H9 (cell line): ENCODE data around the gene WDR70. TPM values are rescaled to one million over a fixed set of nuclear protein-coding genes. Genes with fewer than 3 reads are reported as not detected.

ENCODE experiments used
- DNase-seq: peaks from one replicate; pipeline ENCODE4 v3.0.0-alpha.2; 2017
- H2AFZ ChIP-seq: one replicate; pipeline ENCODE4 v1.6.1; 2013; ENCODE audit warnings: mild to moderate bottlenecking, low read length, control low read depth, moderate library complexity
- H2AK5ac ChIP-seq: 2 replicates; pipeline ENCODE4 v1.6.1; 2013; ENCODE audit warnings: low read length, control low read depth, mixed read lengths; ENCODE audit not compliant: insufficient read length
- H2BK120ac ChIP-seq: one replicate; pipeline ENCODE4 v1.6.1; 2013; ENCODE audit warnings: low read depth, mild to moderate bottlenecking, low read length, control low read depth, inconsistent platforms; ENCODE audit not compliant: poor library complexity, severe bottlenecking
- H2BK12ac ChIP-seq: 2 replicates; pipeline ENCODE4 v1.6.1; 2013; ENCODE audit warnings: low read length, control low read depth, mixed read lengths, low read depth; ENCODE audit not compliant: insufficient read length
- H2BK15ac ChIP-seq: 2 replicates; pipeline ENCODE4 v1.6.1; 2013; ENCODE audit warnings: low read depth, low read length, control low read depth
- H2BK20ac ChIP-seq: one replicate; pipeline ENCODE4 v1.6.1; 2013; ENCODE audit warnings: low read depth, mild to moderate bottlenecking, low read length, control low read depth, inconsistent platforms; ENCODE audit not compliant: poor library complexity, severe bottlenecking
- H2BK5ac ChIP-seq: 2 replicates; pipeline ENCODE4 v1.6.1; 2013; ENCODE audit warnings: low read length, control low read depth, mixed read lengths; ENCODE audit not compliant: insufficient read length
- H3K14ac ChIP-seq: 2 replicates; pipeline ENCODE4 v1.6.1; 2013; ENCODE audit warnings: low read length, control low read depth; ENCODE audit not compliant: insufficient read depth
- H3K18ac ChIP-seq: 2 replicates; pipeline ENCODE4 v1.6.1; 2013; ENCODE audit warnings: low read depth, mild to moderate bottlenecking, mixed read lengths, low read length, control low read depth; ENCODE audit not compliant: insufficient read length
- H3K23ac ChIP-seq: 2 replicates; pipeline ENCODE4 v1.6.1; 2013; ENCODE audit warnings: low read length, control low read depth, mixed read lengths, low read depth; ENCODE audit not compliant: insufficient read length
- H3K23me2 ChIP-seq: 2 replicates; pipeline ENCODE4 v1.6.1; 2013; ENCODE audit warnings: low read depth, mild to moderate bottlenecking, mixed read lengths, low read length, control low read depth; ENCODE audit not compliant: insufficient read length, poor library complexity, severe bottlenecking
- H3K27ac ChIP-seq: 2 replicates; pipeline ENCODE4 v1.5.1; 2013; ENCODE audit warnings: low read length, control low read depth, mixed read lengths, low read depth; ENCODE audit not compliant: insufficient read length
- H3K27me3 ChIP-seq: 2 replicates; pipeline ENCODE4 v1.6.1; 2013; ENCODE audit warnings: low read length, control low read depth, inconsistent platforms; ENCODE audit not compliant: insufficient read depth
- H3K4ac ChIP-seq: 2 replicates; pipeline ENCODE4 v1.6.1; 2013; ENCODE audit warnings: low read depth, mild to moderate bottlenecking, control low read depth, inconsistent platforms, low read length, moderate library complexity
- H3K4me1 ChIP-seq: 2 replicates; pipeline ENCODE4 v1.6.1; 2013; ENCODE audit warnings: low read length, control low read depth, inconsistent platforms; ENCODE audit not compliant: insufficient read depth
- H3K4me2 ChIP-seq: 2 replicates; pipeline ENCODE4 v1.6.1; 2013; ENCODE audit warnings: low read length, control low read depth, mixed read lengths; ENCODE audit not compliant: insufficient read length, insufficient read depth
- H3K56ac ChIP-seq: 2 replicates; pipeline ENCODE4 v1.6.1; 2013; ENCODE audit warnings: low read depth, mild to moderate bottlenecking, mixed read lengths, low read length, control low read depth; ENCODE audit not compliant: insufficient read length
- H3K79me1 ChIP-seq: 2 replicates; pipeline ENCODE4 v1.6.1; 2013; ENCODE audit warnings: low read depth, mild to moderate bottlenecking, moderate library complexity, low read length, control low read depth, inconsistent platforms; ENCODE audit not compliant: insufficient read depth, poor library complexity, severe bottlenecking
- H3K79me2 ChIP-seq: 2 replicates; pipeline ENCODE4 v1.6.1; 2013; ENCODE audit warnings: low read length, control low read depth, inconsistent platforms; ENCODE audit not compliant: insufficient read depth
- H3K9ac ChIP-seq: 2 replicates; pipeline ENCODE4 v1.6.1; 2013; ENCODE audit warnings: low read length, control low read depth, mixed read lengths; ENCODE audit not compliant: insufficient read length; ENCODE audit errors: extremely low read depth
- H3K9me3 ChIP-seq: one replicate; pipeline ENCODE4 v1.6.1; 2013; ENCODE audit warnings: low read depth, low read length, inconsistent platforms; ENCODE audit not compliant: control insufficient read depth
- H3T11ph ChIP-seq: one replicate; pipeline ENCODE4 v1.6.1; 2013; ENCODE audit warnings: mild to moderate bottlenecking, low read length, control low read depth, inconsistent platforms
- H4K20me1 ChIP-seq: one replicate; pipeline ENCODE4 v1.6.1; 2013; ENCODE audit not compliant: control insufficient read depth, insufficient read length, insufficient read depth
- H4K5ac ChIP-seq: 2 replicates; pipeline ENCODE4 v1.6.1; 2013; ENCODE audit warnings: low read depth, mild to moderate bottlenecking, mixed read lengths, low read length, control low read depth; ENCODE audit not compliant: insufficient read length
- H4K8ac ChIP-seq: replicated peaks from 2 replicates; pipeline ENCODE4 v1.6.1; 2013; ENCODE audit warnings: low read length, control low read depth, mixed read lengths, low read depth; ENCODE audit not compliant: insufficient read length
- H4K91ac ChIP-seq: 2 replicates; pipeline ENCODE4 v1.6.1; 2013; ENCODE audit warnings: low read depth, mild to moderate bottlenecking, moderate library complexity, mixed read lengths, low read length, control low read depth; ENCODE audit not compliant: insufficient read length
- H3K27ac Mint-ChIP-seq, 3 experiments: 2 replicates in 2 of 3; 3 replicates in 1 of 3; pipeline ENCODE4 v1.8.0; 2020 to 2021; ENCODE audit warnings: mixed read lengths in 3 of 3, mild to moderate bottlenecking in 1 of 3, moderate library complexity in 1 of 3
- H3K27me3 Mint-ChIP-seq: 2 replicates; pipeline ENCODE4 v1.8.0; 2021; ENCODE audit warnings: low read depth, mild to moderate bottlenecking, moderate library complexity, mixed read lengths
- H3K36me3 Mint-ChIP-seq, 3 experiments: 2 replicates in 2 of 3; 3 replicates in 1 of 3; pipeline ENCODE4 v1.8.0; 2020 to 2021; ENCODE audit warnings: low read depth in 3 of 3, mixed read lengths in 3 of 3; ENCODE audit not compliant: insufficient read depth in 1 of 3
- H3K4me1 Mint-ChIP-seq, 2 experiments: 2 replicates each; pipeline ENCODE4 v1.8.0; 2020; ENCODE audit warnings: mixed read lengths in 2 of 2
- H3K4me3 Mint-ChIP-seq, 2 experiments: 2 replicates in 1 of 2; 3 replicates in 1 of 2; pipeline ENCODE4 v1.8.0; 2020 to 2021; ENCODE audit warnings: mild to moderate bottlenecking in 2 of 2, mixed read lengths in 2 of 2, moderate library complexity in 1 of 2
- H3K9me3 Mint-ChIP-seq, 2 experiments: 2 replicates in 1 of 2; 3 replicates in 1 of 2; pipeline ENCODE4 v1.8.0; 2020; ENCODE audit warnings: mild to moderate bottlenecking in 2 of 2, mixed read lengths in 2 of 2, moderate library complexity in 1 of 2
- WGBS: extraction: QIAGEN DNeasy Blood & Tissue Kit; methylation state at CpG from one replicate; pipeline ENCODE4 v1.1.7; 2013; ENCODE audit warnings: missing lambda C conversion rate, low lambda C conversion rate, mixed read lengths; ENCODE audit not compliant: insufficient read length; ENCODE audit errors: extremely low coverage; 5-methylcytosine and 5-hydroxymethylcytosine counted together
- total RNA-seq: library from RNA; stranded (reverse); gene quantifications from 2 replicates; pipeline ENCODE4 v1.2.1, GENCODE V29; 2021
- TF ChIP-seq, protein P1 (sequence below): fragments of 200-600 bp; sonication (generic); conservative IDR thresholded peaks from 3 replicates; pipeline ENCODE4 v1.8.0; 2021; ENCODE audit warnings: antibody characterized with exemption, mild to moderate bottlenecking

Gene WDR70
- total RNA-seq, 1 experiment from 2014 or later: 38.1 TPM

GRCh38 chr5:37771731-37772130, 392.6 kb downstream of the WDR70 start:
- H3K9ac ChIP-seq: no peak overlapping the region
- H3K4me1 ChIP-seq: no peaks in the 10 kb centered on the region
- H3K27ac ChIP-seq: no peak overlapping the region
- H2BK20ac ChIP-seq: no peak overlapping the region
- H4K8ac ChIP-seq: no peak overlapping the region
- no peak overlapping the region for H3K56ac ChIP-seq
- no peak overlapping the region for H4K91ac ChIP-seq
- no peaks in the 10 kb centered on the region for H3K9me3 ChIP-seq
- TF ChIP-seq, protein P1, sequence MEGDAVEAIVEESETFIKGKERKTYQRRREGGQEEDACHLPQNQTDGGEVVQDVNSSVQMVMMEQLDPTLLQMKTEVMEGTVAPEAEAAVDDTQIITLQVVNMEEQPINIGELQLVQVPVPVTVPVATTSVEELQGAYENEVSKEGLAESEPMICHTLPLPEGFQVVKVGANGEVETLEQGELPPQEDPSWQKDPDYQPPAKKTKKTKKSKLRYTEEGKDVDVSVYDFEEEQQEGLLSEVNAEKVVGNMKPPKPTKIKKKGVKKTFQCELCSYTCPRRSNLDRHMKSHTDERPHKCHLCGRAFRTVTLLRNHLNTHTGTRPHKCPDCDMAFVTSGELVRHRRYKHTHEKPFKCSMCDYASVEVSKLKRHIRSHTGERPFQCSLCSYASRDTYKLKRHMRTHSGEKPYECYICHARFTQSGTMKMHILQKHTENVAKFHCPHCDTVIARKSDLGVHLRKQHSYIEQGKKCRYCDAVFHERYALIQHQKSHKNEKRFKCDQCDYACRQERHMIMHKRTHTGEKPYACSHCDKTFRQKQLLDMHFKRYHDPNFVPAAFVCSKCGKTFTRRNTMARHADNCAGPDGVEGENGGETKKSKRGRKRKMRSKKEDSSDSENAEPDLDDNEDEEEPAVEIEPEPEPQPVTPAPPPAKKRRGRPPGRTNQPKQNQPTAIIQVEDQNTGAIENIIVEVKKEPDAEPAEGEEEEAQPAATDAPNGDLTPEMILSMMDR: no peak
- no peak overlapping the region for H3K23ac ChIP-seq
- H3T11ph ChIP-seq: no peak overlapping the region
- no peak overlapping the region for H3K4ac ChIP-seq
- H4K5ac ChIP-seq: no peak overlapping the region
- WGBS: no CpG with 5 or more reads among the region's 2 CpGs
- no peak overlapping the region for H2BK15ac ChIP-seq
- no peak overlapping the region for H3K18ac ChIP-seq
- H2BK5ac ChIP-seq: no peak overlapping the region
- no peak overlapping the region for H2AK5ac ChIP-seq
- DNase-seq: no peak
- H3K4me2 ChIP-seq: no peak overlapping the region
- H2AFZ ChIP-seq: no peak overlapping the region
- peaks cover 5 to 17% (median 11%) of the 10 kb centered on the region in 3 experiments for H3K36me3 Mint-ChIP-seq
- no peaks in the 10 kb centered on the region for H3K23me2 ChIP-seq
- H3K27me3 Mint-ChIP-seq: no peaks in the 10 kb centered on the region; the same call in 1 of the 2 replicates
- H3K79me2 ChIP-seq: no peaks in the 10 kb centered on the region
- peaks cover 15 to 16% of the 10 kb centered on the region in 2 experiments for H3K9me3 Mint-ChIP-seq
- no peaks in the 10 kb centered on the region for H4K20me1 ChIP-seq
- H3K79me1 ChIP-seq: no peaks in the 10 kb centered on the region
- no peaks in the 10 kb centered on the region for H3K27me3 ChIP-seq
- H2BK12ac ChIP-seq: no peak overlapping the region
- no peak overlapping the region for H3K27ac Mint-ChIP-seq
- no peak overlapping the region for H3K14ac ChIP-seq
- no peaks in the 10 kb centered on the region for H3K4me1 Mint-ChIP-seq
- H2BK120ac ChIP-seq: no peak overlapping the region
- H3K4me3 Mint-ChIP-seq: no peak overlapping the region
